ENCODE measurements around the gene SNAI3. TPM values are rescaled to one million over a fixed set of nuclear protein-coding genes. Genes with fewer than 3 reads are reported as not detected.

Gene SNAI3
- total RNA-seq, 2 donors from 2014 or later, result 0.77 to 2.1 TPM

GRCh38 chr16:88716601-88717001, 30.3 kb upstream of the SNAI3 start:
- Mint-ChIP-seq H3K27ac (no peak overlapping the region), H3K9me3 (no peaks in the 10 kb centered on the region), H3K27me3 (ENCODE audit: insufficient read depth) (no peaks in the 10 kb centered on the region), H3K36me3 (ENCODE audit: low read depth) (peaks cover 25% of the 10 kb centered on the region), H3K4me1 (no peaks in the 10 kb centered on the region), H3K4me3 (no peak overlapping the region)
- H3K36me3 ChIP-seq (ENCODE audit: control insufficient read depth, insufficient read depth, low read length), result peaks cover 12% of the 10 kb centered on the region
- WGBS, 2 experiments (ENCODE audit: insufficient coverage in 1 of 2, insufficient read length in 1 of 2), result 95 to 97% methylated on average over 14 to 21 of the region's 21 CpGs
- H3K9me3 ChIP-seq (ENCODE audit: control insufficient read depth, low read length), result no peaks in the 10 kb centered on the region
- H3K27ac ChIP-seq (ENCODE audit: low read depth, low read length), result no peak overlapping the region
- H3K9ac ChIP-seq (ENCODE audit: extremely low read depth, low read length, poor library complexity, severe bottlenecking), result no peak overlapping the region
- H3K4me3 ChIP-seq (ENCODE audit: low read length), result no peak overlapping the region
- DNase-seq, result no peak
- no peaks in the 10 kb centered on the region for H3K27me3 ChIP-seq (ENCODE audit: control insufficient read depth, insufficient read depth, low read length, poor library complexity, severe bottlenecking)
- TF ChIP-seq CTCF (conservative IDR thresholded peaks at IDR 0.05), result no peak
- no peaks in the 10 kb centered on the region for H3K4me1 ChIP-seq (ENCODE audit: control insufficient read depth, insufficient read depth, low read length)

GRCh38 chr16:88716201-88716600, 29.9 kb upstream of the SNAI3 start:
- Mint-ChIP-seq H3K4me1 (no peaks in the 10 kb centered on the region), H3K9me3 (no peaks in the 10 kb centered on the region)

GRCh38 chr16:88715312-88716190, 29.2 kb upstream of the SNAI3 start:
- Histone ChIP-seq H3K4me1 (ENCODE audit: control insufficient read depth, insufficient read depth, low read length) (no peaks in the 10 kb centered on the region), H3K27me3 (ENCODE audit: control insufficient read depth, insufficient read depth, low read length, poor library complexity, severe bottlenecking) (no peaks in the 10 kb centered on the region), H3K9me3 (ENCODE audit: control insufficient read depth, low read length) (no peaks in the 10 kb centered on the region), H3K27ac (ENCODE audit: low read depth, low read length) (no peak overlapping the region), H3K4me3 (ENCODE audit: low read length) (no peak overlapping the region), H3K36me3 (ENCODE audit: control insufficient read depth, insufficient read depth, low read length) (peaks cover 12% of the 10 kb centered on the region), H3K9ac (ENCODE audit: extremely low read depth, low read length, poor library complexity, severe bottlenecking) (no peak overlapping the region)
- WGBS, 2 experiments (ENCODE audit: insufficient coverage in 1 of 2, insufficient read length in 1 of 2), result 95% methylated on average over 50 to 56 of the region's 57 CpGs
- peaks cover 23% of the 10 kb centered on the region for H3K36me3 Mint-ChIP-seq (ENCODE audit: low read depth)
- TF ChIP-seq CTCF (conservative IDR thresholded peaks at IDR 0.05), result no peak
- no peaks in the 10 kb centered on the region for H3K27me3 Mint-ChIP-seq (ENCODE audit: insufficient read depth)
- H3K4me3 Mint-ChIP-seq, result no peak overlapping the region
- no peaks in the 10 kb centered on the region for H3K4me1 Mint-ChIP-seq
- no peak for DNase-seq
- H3K9me3 Mint-ChIP-seq, result no peaks in the 10 kb centered on the region
- H3K27ac Mint-ChIP-seq, result no peak overlapping the region

More at GRCh38 chr16:88716201-88716600, 29.9 kb upstream of the SNAI3 start:
- WGBS, 2 experiments (ENCODE audit: insufficient coverage in 1 of 2, insufficient read length in 1 of 2), result 97 to 100% methylated on average over 5 to 15 of the region's 15 CpGs
- H3K9ac ChIP-seq (ENCODE audit: extremely low read depth, low read length, poor library complexity, severe bottlenecking), result no peak overlapping the region
- DNase-seq, result no peak
- no peaks in the 10 kb centered on the region for H3K27me3 Mint-ChIP-seq (ENCODE audit: insufficient read depth)
- no peak for TF ChIP-seq CTCF (conservative IDR thresholded peaks at IDR 0.05)
- no peaks in the 10 kb centered on the region for H3K4me1 ChIP-seq (ENCODE audit: control insufficient read depth, insufficient read depth, low read length)
- H3K4me3 ChIP-seq (ENCODE audit: low read length), result no peak overlapping the region
- H3K36me3 ChIP-seq (ENCODE audit: control insufficient read depth, insufficient read depth, low read length), result peaks cover 12% of the 10 kb centered on the region
- no peaks in the 10 kb centered on the region for H3K9me3 ChIP-seq (ENCODE audit: control insufficient read depth, low read length)
- H3K27ac Mint-ChIP-seq, result no peak overlapping the region
- no peaks in the 10 kb centered on the region for H3K27me3 ChIP-seq (ENCODE audit: control insufficient read depth, insufficient read depth, low read length, poor library complexity, severe bottlenecking)
- H3K36me3 Mint-ChIP-seq (ENCODE audit: low read depth), result peaks cover 25% of the 10 kb centered on the region
- H3K27ac ChIP-seq (ENCODE audit: low read depth, low read length), result no peak overlapping the region
- no peak overlapping the region for H3K4me3 Mint-ChIP-seq
